T-helper 1 cell treated with Interleukin-12 subunit alpha and Interleukin-12 subunit beta and Interleukin-4 antibody, amounts not matched to agents 30 μg/mL and 1 μg/mL, for 36 hours (primary cell): ENCODE data around the gene EIF4E3.

Source experiments
- H3K27ac Mint-ChIP-seq: one replicate; pipeline ENCODE4 v1.8.0; 2021; ENCODE audit warnings: mild to moderate bottlenecking, mixed read lengths
- H3K27me3 Mint-ChIP-seq: one replicate; pipeline ENCODE4 v1.8.0; 2021; ENCODE audit warnings: low read depth, mixed read lengths
- H3K36me3 Mint-ChIP-seq: one replicate; pipeline ENCODE4 v1.8.0; 2021; ENCODE audit warnings: low read depth, mixed read lengths
- H3K4me1 Mint-ChIP-seq: one replicate; pipeline ENCODE4 v1.8.0; 2021; ENCODE audit warnings: low read depth, mixed read lengths
- H3K4me3 Mint-ChIP-seq: one replicate; pipeline ENCODE4 v1.8.0; 2021; ENCODE audit warnings: mild to moderate bottlenecking, moderate library complexity, mixed read lengths
- H3K9me3 Mint-ChIP-seq: one replicate; pipeline ENCODE4 v1.8.0; 2021; ENCODE audit warnings: mixed read lengths

The EIF4E3 gene

DNA sequence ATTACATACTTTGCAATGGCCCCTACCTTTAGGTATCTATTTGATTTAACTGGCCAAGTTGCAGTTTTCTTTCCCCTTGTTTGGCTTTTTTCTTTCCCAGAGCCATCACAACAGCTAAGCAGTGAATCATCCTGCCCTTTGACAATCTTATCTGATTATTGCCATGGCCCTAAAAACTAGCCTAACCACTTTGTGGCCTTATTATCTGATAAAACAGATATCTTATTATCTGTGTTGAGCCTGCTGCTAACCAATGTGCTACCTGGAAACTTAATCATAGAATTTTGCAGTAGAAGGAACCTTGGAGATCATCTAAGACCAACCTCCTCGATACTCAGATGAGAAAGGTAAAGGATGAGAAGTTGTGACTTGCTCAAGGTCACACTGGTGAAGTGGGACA lies 37.1 kb downstream of the EIF4E3 start:
- no peak overlapping the region for H3K27ac Mint-ChIP-seq
- H3K9me3 Mint-ChIP-seq = no peaks in the 10 kb centered on the region
- no peaks in the 10 kb centered on the region for H3K27me3 Mint-ChIP-seq

DNA sequence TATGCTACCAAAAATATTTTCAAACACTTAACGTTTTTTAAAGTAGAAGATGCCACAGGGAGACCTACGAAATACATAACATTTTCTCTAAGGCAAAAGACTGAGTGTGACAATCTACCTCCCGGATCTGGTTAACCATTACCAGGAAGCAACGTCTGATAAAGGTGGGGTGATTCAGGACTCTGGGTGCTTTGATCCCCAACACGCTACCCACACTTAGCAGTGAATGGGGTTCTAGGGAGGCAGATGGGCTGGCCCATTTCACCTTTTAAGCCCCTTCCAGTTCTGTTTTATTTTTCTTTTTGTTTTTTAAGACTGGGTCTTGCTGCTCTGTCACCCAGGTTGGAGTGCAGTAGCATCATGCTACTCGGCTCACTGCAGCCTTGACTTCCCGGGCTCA lies 39.5 kb downstream of the EIF4E3 start:
- Mint-ChIP-seq H3K27ac (no peak overlapping the region), H3K9me3 (no peaks in the 10 kb centered on the region), H3K27me3 (no peaks in the 10 kb centered on the region), H3K4me3 (no peak overlapping the region), H3K36me3 (peaks cover 46% of the 10 kb centered on the region), H3K4me1 (peaks cover 18% of the 10 kb centered on the region)

More for the DNA sequence above, 37.1 kb downstream of the EIF4E3 start:
- Mint-ChIP-seq H3K4me1 (peaks cover 7% of the 10 kb centered on the region), H3K36me3 (peaks cover 44% of the 10 kb centered on the region), H3K4me3 (no peak overlapping the region)

DNA sequence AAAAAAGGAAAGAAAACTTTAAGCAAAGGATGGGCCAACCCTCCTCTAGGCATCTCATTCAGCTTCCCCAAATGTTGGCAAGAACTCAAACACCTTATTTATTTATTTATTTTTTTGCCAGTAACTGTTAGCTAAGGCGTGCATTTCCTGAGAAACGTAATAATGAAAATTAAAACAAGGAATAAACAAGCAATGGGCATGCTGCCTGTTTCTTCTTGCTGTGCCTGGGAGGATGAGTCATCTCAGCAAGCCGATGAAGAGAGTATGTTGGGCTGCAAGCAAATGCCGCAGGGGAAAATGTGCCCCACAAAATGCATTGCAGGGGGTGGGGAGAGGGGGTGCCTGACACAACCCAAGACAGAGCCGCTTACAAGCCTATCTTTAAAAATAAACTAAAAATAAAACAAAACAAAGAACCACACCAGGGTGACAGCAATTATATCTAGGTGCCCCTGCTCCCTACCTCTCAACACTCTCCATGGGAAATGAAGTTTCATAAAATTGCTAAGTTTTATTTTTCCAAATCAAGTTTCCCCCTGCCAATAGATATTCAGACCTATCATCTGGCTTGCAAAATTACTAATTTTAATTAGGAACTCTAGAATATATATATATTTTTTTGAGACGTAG lies 40.3 kb downstream of the EIF4E3 start:
- Mint-ChIP-seq H3K27ac (no peak overlapping the region), H3K4me1 (peaks cover 18% of the 10 kb centered on the region), H3K36me3 (peaks cover 46% of the 10 kb centered on the region)

DNA sequence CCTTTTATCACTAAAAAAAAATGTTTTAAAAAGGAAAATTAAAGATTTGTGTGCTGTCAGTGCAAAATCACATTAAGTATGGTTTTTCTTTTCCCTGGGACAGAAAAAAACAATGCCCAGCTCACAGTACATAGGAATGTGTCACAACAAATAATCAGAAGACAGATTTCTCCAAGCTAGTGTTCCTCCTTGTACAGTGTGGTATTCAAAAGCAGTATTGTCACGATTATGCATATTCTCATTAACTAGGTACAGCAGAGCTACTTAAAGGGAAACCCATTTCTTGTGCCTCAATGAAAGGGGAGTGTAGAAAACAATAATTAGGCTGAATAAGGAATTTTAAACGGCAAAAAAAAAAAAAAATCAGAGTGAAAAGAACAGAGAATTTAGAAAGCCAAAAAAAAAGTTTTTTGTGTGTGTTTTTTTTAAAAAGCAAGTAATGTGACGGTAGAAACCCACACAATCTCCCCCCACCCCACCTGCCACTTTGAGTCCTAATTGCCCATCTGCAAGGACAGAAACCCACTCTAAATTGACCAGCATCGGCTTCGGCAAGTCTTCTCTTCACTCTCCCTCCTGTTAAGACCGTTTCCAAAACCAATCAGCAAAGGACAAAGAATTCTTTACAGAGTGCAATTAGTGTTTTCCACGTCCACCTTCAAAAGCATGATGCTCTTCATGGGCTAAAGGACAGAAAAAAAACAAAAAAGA lies 41.0 kb downstream of the EIF4E3 start:
- no peak overlapping the region for H3K27ac Mint-ChIP-seq
- H3K36me3 Mint-ChIP-seq = peaks cover 46% of the 10 kb centered on the region
- H3K4me1 Mint-ChIP-seq = peaks cover 18% of the 10 kb centered on the region
- H3K27me3 Mint-ChIP-seq = no peaks in the 10 kb centered on the region
- H3K4me3 Mint-ChIP-seq = no peak overlapping the region
- no peaks in the 10 kb centered on the region for H3K9me3 Mint-ChIP-seq

More for the DNA sequence above, 40.3 kb downstream of the EIF4E3 start:
- Mint-ChIP-seq H3K9me3 (no peaks in the 10 kb centered on the region), H3K27me3 (no peaks in the 10 kb centered on the region), H3K4me3 (no peak overlapping the region)

DNA sequence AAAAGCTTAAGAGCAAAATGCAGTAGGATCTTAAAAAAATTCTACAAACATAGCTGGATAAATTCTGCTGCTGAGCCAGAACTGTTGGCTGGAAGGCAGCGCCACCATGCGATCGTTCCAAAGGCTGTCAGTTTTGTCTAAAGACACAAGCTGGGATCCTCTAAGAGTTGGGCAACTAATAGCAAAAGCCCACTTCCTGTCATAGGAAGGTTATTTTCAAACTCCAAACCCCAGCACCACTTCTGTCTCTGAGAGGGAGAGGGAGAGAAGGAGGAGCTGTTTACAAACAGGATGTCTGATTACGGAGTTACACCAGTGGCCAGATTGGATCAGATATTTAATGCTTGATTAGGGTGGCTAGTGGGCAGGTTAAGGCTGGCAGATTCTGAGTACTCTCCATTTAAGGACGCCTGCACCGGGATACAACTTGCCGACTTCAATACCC lies 44.0 kb downstream of the EIF4E3 start:
- Mint-ChIP-seq H3K36me3 (peaks cover 31% of the 10 kb centered on the region), H3K27ac (no peak overlapping the region), H3K27me3 (no peaks in the 10 kb centered on the region), H3K4me3 (no peak overlapping the region), H3K9me3 (no peaks in the 10 kb centered on the region), H3K4me1 (peaks cover 11% of the 10 kb centered on the region)

DNA sequence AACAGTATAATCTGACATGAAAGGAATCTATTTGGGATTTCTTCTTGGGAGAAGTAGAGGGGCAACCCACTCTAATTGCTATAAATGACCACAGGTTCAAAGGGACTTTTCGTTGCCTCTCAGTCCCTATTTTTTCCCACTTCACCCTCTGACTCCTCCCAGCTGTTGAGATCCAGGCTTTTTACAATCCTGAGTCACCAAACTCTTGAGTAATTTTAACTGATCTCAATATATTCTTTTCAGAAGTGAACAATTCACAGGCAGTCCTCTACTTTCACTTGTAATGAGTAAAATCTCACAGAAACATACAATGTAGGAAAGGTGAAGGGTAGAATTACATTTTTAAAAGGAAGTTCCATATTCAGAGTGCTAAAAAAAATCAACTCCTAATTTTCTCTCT lies 44.6 kb downstream of the EIF4E3 start:
- Mint-ChIP-seq H3K9me3 (no peaks in the 10 kb centered on the region), H3K36me3 (peaks cover 32% of the 10 kb centered on the region), H3K27ac (no peak overlapping the region), H3K4me3 (no peak overlapping the region), H3K4me1 (peaks cover 11% of the 10 kb centered on the region), H3K27me3 (no peaks in the 10 kb centered on the region)

DNA sequence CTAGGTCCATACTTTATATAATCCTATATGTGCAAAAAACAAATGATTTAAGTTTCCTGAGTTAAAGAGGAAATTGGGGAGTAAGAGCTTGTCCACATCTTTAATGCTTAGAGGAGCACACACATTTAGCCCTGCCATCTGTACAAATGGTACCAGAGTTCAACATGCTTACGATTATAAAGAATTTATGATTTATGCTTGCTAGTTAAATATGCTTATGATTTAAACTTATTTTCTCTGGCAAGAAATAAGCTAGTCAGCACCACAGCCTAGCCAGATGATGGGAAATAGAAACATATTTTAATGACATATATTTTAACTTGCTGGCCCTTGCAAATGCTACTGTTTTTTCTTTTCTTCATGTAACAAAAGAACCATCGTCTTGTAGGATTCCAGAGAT lies 48.3 kb downstream of the EIF4E3 start:
- H3K27ac Mint-ChIP-seq = no peak overlapping the region

DNA sequence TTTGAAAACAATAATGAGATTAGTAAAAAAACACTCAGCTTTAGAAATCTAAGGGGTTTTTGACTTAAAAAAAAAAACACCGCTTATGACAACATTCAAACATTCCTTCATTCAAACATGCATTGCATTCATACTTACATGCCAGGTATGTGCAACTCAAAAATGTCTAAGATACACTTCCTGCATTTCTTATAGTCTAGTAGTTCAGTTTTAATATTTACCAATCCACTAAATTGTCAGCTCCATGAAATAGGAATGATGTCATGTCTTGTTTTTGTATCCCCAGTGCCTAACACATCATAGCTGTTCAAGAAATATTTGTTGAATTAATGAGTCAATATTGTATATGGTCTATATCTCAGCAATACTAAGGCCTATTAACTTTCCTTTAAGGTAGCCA lies 51.7 kb downstream of the EIF4E3 start:
- no peaks in the 10 kb centered on the region for H3K9me3 Mint-ChIP-seq
- H3K27me3 Mint-ChIP-seq = no peaks in the 10 kb centered on the region
- no peaks in the 10 kb centered on the region for H3K4me1 Mint-ChIP-seq
- peaks cover 12% of the 10 kb centered on the region for H3K36me3 Mint-ChIP-seq
- H3K27ac Mint-ChIP-seq = no peak overlapping the region
- H3K4me3 Mint-ChIP-seq = no peak overlapping the region

More for the DNA sequence above, 48.3 kb downstream of the EIF4E3 start:
- Mint-ChIP-seq H3K4me1 (peaks cover 10% of the 10 kb centered on the region), H3K27me3 (no peaks in the 10 kb centered on the region), H3K9me3 (no peaks in the 10 kb centered on the region), H3K36me3 (peaks cover 25% of the 10 kb centered on the region), H3K4me3 (no peak overlapping the region)

DNA sequence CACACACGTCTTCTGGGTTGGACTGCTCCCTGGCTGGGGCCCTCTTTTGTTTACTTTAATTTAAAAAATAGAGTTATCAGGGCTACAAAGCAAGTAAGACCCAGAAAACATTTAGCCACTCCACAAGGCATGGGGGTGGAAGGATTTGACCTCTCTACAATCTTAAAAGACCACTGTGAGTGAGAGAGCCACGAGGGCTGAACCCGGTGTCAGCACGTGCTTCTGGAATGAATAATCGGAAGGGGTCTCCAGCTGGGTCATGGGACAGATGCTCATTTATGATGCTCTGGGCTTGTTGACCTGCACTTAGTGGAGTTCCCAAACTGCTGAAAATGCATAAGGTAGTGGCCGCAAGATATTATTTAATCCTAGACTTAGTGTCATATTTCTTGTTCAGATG lies 52.4 kb downstream of the EIF4E3 start:
- Mint-ChIP-seq H3K36me3 (peaks cover 14% of the 10 kb centered on the region), H3K27ac (no peak overlapping the region), H3K4me3 (no peak overlapping the region), H3K27me3 (no peaks in the 10 kb centered on the region), H3K9me3 (no peaks in the 10 kb centered on the region), H3K4me1 (no peaks in the 10 kb centered on the region)

DNA sequence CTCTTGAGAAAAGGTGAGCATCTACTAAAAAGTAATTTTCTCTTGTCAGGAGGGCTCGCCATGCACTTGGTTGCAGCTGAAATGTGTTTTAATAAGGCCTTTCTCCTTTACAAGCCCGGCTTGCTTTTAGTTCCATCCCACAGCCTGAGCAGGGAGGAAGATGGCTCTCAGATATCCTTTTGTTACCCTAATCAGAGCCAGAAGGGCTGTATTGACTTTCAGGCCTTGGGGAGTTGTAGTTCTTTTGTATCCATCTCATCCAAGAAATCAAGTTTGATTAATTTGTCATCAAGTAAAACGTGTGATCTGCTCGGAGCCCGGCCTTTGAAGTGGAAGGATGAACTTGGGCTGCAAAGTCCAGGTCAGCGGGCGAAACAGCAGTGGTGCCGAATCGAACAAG lies 52.9 kb downstream of the EIF4E3 start:
- Mint-ChIP-seq H3K27ac (no peak overlapping the region), H3K27me3 (no peaks in the 10 kb centered on the region), H3K4me1 (no peaks in the 10 kb centered on the region), H3K9me3 (no peaks in the 10 kb centered on the region), H3K4me3 (no peak overlapping the region), H3K36me3 (peaks cover 11% of the 10 kb centered on the region)

DNA sequence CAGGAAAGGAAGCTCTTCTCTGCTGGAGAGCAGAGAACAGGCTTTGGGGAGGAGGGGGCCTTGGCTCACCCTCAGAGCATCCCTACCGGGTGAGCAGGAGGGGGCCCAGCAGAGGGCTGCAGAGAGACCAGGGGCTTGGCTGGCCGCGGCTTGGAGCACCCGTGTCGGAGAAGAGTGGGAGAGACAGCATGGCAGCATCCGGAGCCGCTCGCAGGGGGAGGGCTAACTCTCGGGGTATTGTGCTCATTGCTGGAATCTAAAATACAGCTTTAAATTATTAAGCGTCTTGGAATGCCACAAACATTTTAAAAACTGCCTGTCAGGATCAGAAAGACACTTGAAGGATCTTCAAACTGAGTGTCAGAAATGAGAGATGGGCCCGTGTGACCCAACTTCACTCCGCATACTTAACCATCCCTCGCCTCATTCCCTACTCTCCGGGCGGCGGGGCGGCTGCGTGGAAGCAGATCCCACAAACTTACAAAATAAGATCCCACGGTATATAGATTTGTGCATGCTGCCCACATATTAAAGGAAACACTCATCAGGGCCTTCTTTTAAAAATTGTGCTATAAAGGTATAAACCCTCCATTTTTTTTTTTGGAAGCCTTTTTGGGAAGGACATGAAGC lies 53.9 kb downstream of the EIF4E3 start:
- no peaks in the 10 kb centered on the region for H3K4me1 Mint-ChIP-seq
- H3K27me3 Mint-ChIP-seq = no peaks in the 10 kb centered on the region
- peaks cover under 1% of the 10 kb centered on the region for H3K9me3 Mint-ChIP-seq
- no peak overlapping the region for H3K4me3 Mint-ChIP-seq
- H3K27ac Mint-ChIP-seq = no peak overlapping the region
- peaks cover 10% of the 10 kb centered on the region for H3K36me3 Mint-ChIP-seq

DNA sequence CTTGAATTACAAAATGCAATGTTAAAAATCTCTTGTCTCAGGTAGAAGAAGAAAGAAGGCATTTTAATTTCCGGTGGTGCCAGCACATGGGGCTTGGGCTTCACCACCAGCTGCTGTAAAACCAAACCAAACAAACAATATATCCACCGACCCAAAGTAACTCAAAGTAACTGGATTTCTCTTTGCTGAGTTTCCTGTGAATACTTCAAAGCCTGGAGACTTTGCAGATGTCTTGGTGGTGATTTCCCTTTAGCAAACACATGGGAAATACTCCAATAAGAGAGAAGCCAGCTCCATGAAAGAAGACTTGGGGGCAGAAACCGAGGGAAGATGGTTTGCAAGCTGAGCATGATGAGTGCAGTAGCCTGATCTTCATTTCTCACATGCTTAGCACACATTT lies 62.6 kb downstream of the EIF4E3 start:
- no peak overlapping the region for H3K27ac Mint-ChIP-seq
- H3K9me3 Mint-ChIP-seq = peaks cover 11% of the 10 kb centered on the region

DNA sequence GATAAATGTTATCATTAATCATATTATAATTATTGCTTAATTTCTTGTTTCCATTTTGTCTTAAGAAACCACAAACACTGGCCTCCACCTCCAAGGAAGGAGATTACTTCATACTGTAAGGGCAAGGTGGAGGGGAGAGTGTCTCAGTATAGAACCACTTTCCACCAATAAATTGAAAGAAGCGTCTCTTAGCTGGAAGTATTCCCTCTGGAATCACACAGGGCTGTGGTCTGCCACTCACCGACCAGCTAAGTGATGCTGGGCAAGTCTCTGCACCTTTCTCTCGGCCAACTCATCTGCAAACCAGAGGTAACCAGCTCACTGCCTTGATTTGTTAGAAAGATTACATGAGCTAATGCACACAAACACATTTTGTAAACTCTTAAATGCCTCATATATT lies 63.1 kb downstream of the EIF4E3 start:
- Mint-ChIP-seq H3K27me3 (no peaks in the 10 kb centered on the region), H3K4me1 (peaks cover 7% of the 10 kb centered on the region), H3K36me3 (peaks cover 11% of the 10 kb centered on the region), H3K9me3 (peaks cover 11% of the 10 kb centered on the region), H3K4me3 (no peak overlapping the region), H3K27ac (no peak overlapping the region)

More for the DNA sequence above, 62.6 kb downstream of the EIF4E3 start:
- peaks cover 11% of the 10 kb centered on the region for H3K36me3 Mint-ChIP-seq
- H3K4me1 Mint-ChIP-seq = peaks cover 7% of the 10 kb centered on the region
- no peak overlapping the region for H3K4me3 Mint-ChIP-seq
- no peaks in the 10 kb centered on the region for H3K27me3 Mint-ChIP-seq

DNA sequence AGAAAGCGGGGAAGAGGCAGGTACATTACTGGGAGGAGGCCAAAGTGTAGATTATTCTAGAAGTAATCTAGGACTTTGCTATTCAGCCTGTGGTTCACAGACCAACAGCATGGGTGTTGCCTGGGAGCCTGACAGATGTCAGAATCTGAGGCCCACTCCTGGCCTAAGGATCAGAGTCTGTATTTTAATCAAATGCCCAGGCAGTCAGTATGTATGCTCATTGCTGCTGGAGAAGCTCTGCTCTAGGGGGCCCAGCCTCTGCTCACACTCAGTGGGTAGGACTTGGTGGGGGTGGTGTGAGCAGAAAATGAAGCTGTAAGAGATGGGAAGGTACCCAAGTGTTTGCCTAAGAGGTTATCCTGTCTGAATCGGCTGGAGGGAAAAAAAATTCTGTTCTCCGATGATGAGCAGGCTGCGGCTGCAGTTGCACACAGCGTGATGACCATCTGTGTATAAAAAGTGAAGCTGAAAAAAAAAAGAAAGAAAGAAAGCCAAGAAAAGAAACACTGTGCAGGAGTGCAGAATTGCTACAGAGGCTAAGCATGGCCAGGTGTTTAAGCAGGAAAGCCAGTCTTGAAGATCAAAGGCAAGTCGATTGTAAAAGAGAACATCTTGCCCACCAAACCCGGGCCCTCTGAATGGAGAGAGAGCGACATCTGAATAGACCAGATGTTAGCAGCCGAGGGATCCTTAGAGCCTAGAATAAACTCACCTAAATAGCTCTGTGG lies 65.2 kb downstream of the EIF4E3 start:
- Mint-ChIP-seq H3K9me3 (no peaks in the 10 kb centered on the region), H3K36me3 (peaks cover 2% of the 10 kb centered on the region), H3K27ac (no peak overlapping the region), H3K27me3 (peaks cover under 1% of the 10 kb centered on the region), H3K4me1 (peaks cover 7% of the 10 kb centered on the region), H3K4me3 (no peak overlapping the region)
